Right hindlimb (tissue), 1 donor: Measurements from ENCODE around the gene PPP1R1A.

Experiments used
- DNase-seq: peaks from one replicate; pipeline ENCODE4 v3.0.0-alpha.2; 2018

The PPP1R1A gene

GRCh38 chr12:54569995-54570528 lies 18.4 kb downstream of the PPP1R1A start:
- DNase-seq, result no peak

GRCh38 chr12:54569072-54569471 lies 19.4 kb downstream of the PPP1R1A start:
- no peak for DNase-seq

- no peak for DNase-seq
Measured at GRCh38 chr12:54566792-54567191, 21.7 kb downstream of the PPP1R1A start.

- no peak for DNase-seq
Measured at GRCh38 chr12:54565986-54566544, 22.4 kb downstream of the PPP1R1A start.

- no peak for DNase-seq
Measured at GRCh38 chr12:54565310-54565985, 23.0 kb downstream of the PPP1R1A start.

GRCh38 chr12:54564768-54565167 lies 23.7 kb downstream of the PPP1R1A start:
- DNase-seq, result no peak

GRCh38 chr12:54563787-54564186 lies 24.7 kb downstream of the PPP1R1A start:
- DNase-seq, result no peak

- no peak for DNase-seq
Measured at GRCh38 chr12:54562750-54563356, 25.6 kb downstream of the PPP1R1A start.

- DNase-seq, result peak; percentile 71
Measured at GRCh38 chr12:54561164-54561563, 27.3 kb downstream of the PPP1R1A start.

GRCh38 chr12:54560374-54560858 lies 28.0 kb downstream of the PPP1R1A start:
- DNase-seq, result peak; percentile 97

GRCh38 chr12:54558759-54559158 lies 29.7 kb downstream of the PPP1R1A start:
- no peak for DNase-seq

GRCh38 chr12:54558311-54558710 lies 30.1 kb downstream of the PPP1R1A start:
- no peak for DNase-seq

- no peak for DNase-seq
Measured at GRCh38 chr12:54555670-54556257, 32.7 kb downstream of the PPP1R1A start.

GRCh38 chr12:54549774-54550451 lies 38.5 kb downstream of the PPP1R1A start:
- DNase-seq, result no peak

GRCh38 chr12:54546511-54546910 lies 41.9 kb downstream of the PPP1R1A start:
- DNase-seq, result no peak

GRCh38 chr12:54544743-54545142 lies 43.7 kb downstream of the PPP1R1A start:
- no peak for DNase-seq

- DNase-seq, result no peak
Measured at GRCh38 chr12:54543526-54543925, 44.9 kb downstream of the PPP1R1A start.

- DNase-seq, result no peak
Measured at GRCh38 chr12:54541751-54542290, 46.6 kb downstream of the PPP1R1A start.

GRCh38 chr12:54538136-54538700 lies 50.2 kb downstream of the PPP1R1A start:
- DNase-seq, result no peak

GRCh38 chr12:54535474-54535873 lies 53.0 kb downstream of the PPP1R1A start:
- DNase-seq, result no peak

GRCh38 chr12:54529581-54529980 lies 58.9 kb downstream of the PPP1R1A start:
- no peak for DNase-seq
